Urothelium cell line (cell line): Measurements from ENCODE around the gene TCF20.

Experiments used
- DNase-seq: peaks from one replicate; pipeline ENCODE4 v3.0.0; 2011; ENCODE audit warnings: low spot score, mixed read lengths
- FAIRE-seq: peaks from 2 replicates; lab custom pipeline; 2011; peaks lifted over from hg19 to GRCh38; lab: Jason Lieb, UNC

The TCF20 gene

GRCh38 chr22:42262964-42263363 is 7.5 kb downstream of the TCF20 start:
- no peak for DNase-seq
- no peak for FAIRE-seq

- FAIRE-seq (no peak), DNase-seq (no peak)
Measured at GRCh38 chr22:42261296-42261695, 9.2 kb downstream of the TCF20 start.

GRCh38 chr22:42258126-42258525 is 12.3 kb downstream of the TCF20 start:
- FAIRE-seq = no peak
- no peak for DNase-seq

- DNase-seq (no peak), FAIRE-seq (no peak)
Measured at GRCh38 chr22:42257386-42257785, 13.1 kb downstream of the TCF20 start.

GRCh38 chr22:42256930-42257329 is 13.5 kb downstream of the TCF20 start:
- no peak for DNase-seq
- no peak for FAIRE-seq

- FAIRE-seq (no peak), DNase-seq (no peak)
Measured at GRCh38 chr22:42256220-42256619, 14.2 kb downstream of the TCF20 start.

GRCh38 chr22:42249831-42250230 is 20.6 kb downstream of the TCF20 start:
- FAIRE-seq (no peak), DNase-seq (no peak)

- DNase-seq (no peak), FAIRE-seq (no peak)
Measured at GRCh38 chr22:42248995-42249394, 21.5 kb downstream of the TCF20 start.

- FAIRE-seq = no peak
- DNase-seq = no peak
Measured at GRCh38 chr22:42247596-42247995, 22.9 kb downstream of the TCF20 start.

GRCh38 chr22:42243802-42244060 is 26.7 kb downstream of the TCF20 start:
- DNase-seq = no peak
- no peak for FAIRE-seq

GRCh38 chr22:42236848-42237247 is 33.6 kb downstream of the TCF20 start:
- DNase-seq = no peak
- no peak for FAIRE-seq

GRCh38 chr22:42236268-42236667 is 34.2 kb downstream of the TCF20 start:
- FAIRE-seq (no peak), DNase-seq (no peak)

GRCh38 chr22:42233879-42234278 is 36.6 kb downstream of the TCF20 start:
- DNase-seq (no peak), FAIRE-seq (no peak)

- FAIRE-seq = peak; percentile 44
- DNase-seq = no peak
Measured at GRCh38 chr22:42231929-42232328, 38.5 kb downstream of the TCF20 start.

- DNase-seq = no peak
- FAIRE-seq = peak; percentile 27
Measured at GRCh38 chr22:42229455-42230149, 40.9 kb downstream of the TCF20 start.

GRCh38 chr22:42228483-42228882 is 42.0 kb downstream of the TCF20 start:
- FAIRE-seq = no peak
- no peak for DNase-seq

GRCh38 chr22:42227435-42227834 is 43.0 kb downstream of the TCF20 start:
- FAIRE-seq (no peak), DNase-seq (no peak)

GRCh38 chr22:42225841-42226240 is 44.6 kb downstream of the TCF20 start:
- no peak for DNase-seq
- FAIRE-seq = no peak

GRCh38 chr22:42222140-42222539 is 48.3 kb downstream of the TCF20 start:
- DNase-seq = no peak
- FAIRE-seq = no peak
